Peyer's patch (tissue), 4 donors: ENCODE measurements around the gene KCNJ13. TPM values are rescaled to one million over a fixed set of nuclear protein-coding genes. Genes with fewer than 3 reads are reported as not detected.

Experiments
- DNase-seq, 3 donors: peaks; one replicate each; pipeline ENCODE4 v3.0.0-alpha.2; 2017 to 2019
- H3K27ac ChIP-seq, 4 donors: fragments of 200-600 bp; sonication (generic); one replicate each; pipeline ENCODE4 v1.5.1; 2016 to 2019
- H3K27me3 ChIP-seq, 2 donors: fragments of 200-600 bp; sonication (generic); one replicate each; pipeline ENCODE4 v1.5.1; 2019
- H3K36me3 ChIP-seq, 3 donors: fragments of 200-600 bp; sonication (generic); one replicate each; pipeline ENCODE4 v1.5.1; 2016 to 2019
- H3K4me1 ChIP-seq, 4 donors: fragments of 200-600 bp; sonication (generic); one replicate each; pipeline ENCODE4 v1.5.1; 2016 to 2019
- H3K4me3 ChIP-seq, 4 donors: fragments of 200-600 bp; sonication (generic); 1 replicate in 3 of 4; 2 replicates in 1 of 4; pipeline ENCODE4 v1.5.1; 2016 to 2019; ENCODE audit warnings: mild to moderate bottlenecking in 1 of 4
- H3K9me3 ChIP-seq, 4 donors: fragments of 200-600 bp; sonication (generic); one replicate each; pipeline ENCODE4 v1.5.1; 2016 to 2019; ENCODE audit warnings: mild to moderate bottlenecking in 1 of 4
- CTCF ChIP-seq, 6 experiments: fragments of 450-650 bp in 4 of 6; fragments of 200-600 bp in 2 of 6; sonication (generic) in 1 of 6; IDR thresholded peaks; one replicate each; pipeline ENCODE4 v1.5.1; 2017 to 2019; ENCODE audit warnings: antibody characterized with exemption in 6 of 6, mild to moderate bottlenecking in 3 of 6, moderate library complexity in 1 of 6
- POLR2A ChIP-seq, 2 donors: fragments of 450-650 bp; IDR thresholded peaks; one replicate each; pipeline ENCODE4 v1.5.1; 2017; ENCODE audit warnings: antibody characterized with exemption in 2 of 2, mild to moderate bottlenecking in 2 of 2, moderate library complexity in 2 of 2
- total RNA-seq, 4 donors: library from RNA; depleted of rRNA; stranded (reverse); fragments of >200 nt; gene quantifications; one replicate each; pipeline ENCODE4 v1.1.0, GENCODE V29; 2016

The KCNJ13 gene
- total RNA-seq, 4 donors from 2014 or later = 21.5 to 390 (median 155) TPM

- TF ChIP-seq POLR2A (IDR thresholded peaks at IDR 0.05) (no peak), CTCF (IDR thresholded peaks at IDR 0.05) (no peak)
- Histone ChIP-seq H3K36me3 (peaks cover 0 to 57% (median 0%) of the 10 kb centered on the region in 3 donors), H3K4me1 (no peaks in the 10 kb centered on the region), H3K9me3 (no peaks in the 10 kb centered on the region), H3K27me3 (no peaks in the 10 kb centered on the region), H3K27ac (no peak overlapping the region), H3K4me3 (no peak overlapping the region)
- DNase-seq = no peak
Observed at GRCh38 chr2:232750135-232750671, 26.2 kb downstream of the KCNJ13 start.

GRCh38 chr2:232749331-232749730 is 27.0 kb downstream of the KCNJ13 start:
- Histone ChIP-seq H3K27me3 (no peaks in the 10 kb centered on the region), H3K4me3 (no peak overlapping the region), H3K9me3 (no peaks in the 10 kb centered on the region), H3K4me1 (no peaks in the 10 kb centered on the region), H3K36me3 (peaks cover 0 to 55% (median 0%) of the 10 kb centered on the region in 3 donors), H3K27ac (no peak overlapping the region)
- no peak for DNase-seq
- TF ChIP-seq POLR2A (IDR thresholded peaks at IDR 0.05) (no peak), CTCF (IDR thresholded peaks at IDR 0.05) (no peak)

- no peaks in the 10 kb centered on the region for H3K9me3 ChIP-seq
- no peaks in the 10 kb centered on the region for H3K27me3 ChIP-seq
- no peak for TF ChIP-seq CTCF (IDR thresholded peaks at IDR 0.05)
- no peak for TF ChIP-seq POLR2A (IDR thresholded peaks at IDR 0.05)
- no peak overlapping the region for H3K27ac ChIP-seq
- no peak overlapping the region for H3K4me3 ChIP-seq
- H3K4me1 ChIP-seq = no peaks in the 10 kb centered on the region
- peaks cover 0 to 55% (median 0%) of the 10 kb centered on the region in 3 donors for H3K36me3 ChIP-seq
- DNase-seq = no peak
Observed at GRCh38 chr2:232748038-232748437, 28.3 kb downstream of the KCNJ13 start.

- Histone ChIP-seq H3K36me3 (peaks cover 0 to 30% (median 0%) of the 10 kb centered on the region in 3 donors), H3K27me3 (no peaks in the 10 kb centered on the region), H3K27ac (no peak overlapping the region), H3K4me3 (no peak overlapping the region), H3K9me3 (no peaks in the 10 kb centered on the region), H3K4me1 (no peaks in the 10 kb centered on the region)
- no peak for TF ChIP-seq POLR2A (IDR thresholded peaks at IDR 0.05)
- TF ChIP-seq CTCF (IDR thresholded peaks at IDR 0.05) = no peak
- no peak for DNase-seq
Observed at GRCh38 chr2:232744963-232745362, 31.4 kb downstream of the KCNJ13 start.

- Histone ChIP-seq H3K27ac (no peak overlapping the region), H3K9me3 (no peaks in the 10 kb centered on the region), H3K27me3 (no peaks in the 10 kb centered on the region), H3K4me1 (no peaks in the 10 kb centered on the region), H3K36me3 (no peaks in the 10 kb centered on the region), H3K4me3 (no peak overlapping the region)
- DNase-seq = no peak
- TF ChIP-seq CTCF (IDR thresholded peaks at IDR 0.05) (no peak), POLR2A (IDR thresholded peaks at IDR 0.05) (no peak)
Observed at GRCh38 chr2:232741972-232742371, 34.4 kb downstream of the KCNJ13 start.

- DNase-seq = no peak
- Histone ChIP-seq H3K4me1 (no peaks in the 10 kb centered on the region), H3K9me3 (no peaks in the 10 kb centered on the region), H3K4me3 (no peak overlapping the region), H3K36me3 (peaks cover 0 to 4% (median 0%) of the 10 kb centered on the region in 3 donors), H3K27me3 (no peaks in the 10 kb centered on the region), H3K27ac (no peak overlapping the region)
- TF ChIP-seq POLR2A (IDR thresholded peaks at IDR 0.05) (no peak), CTCF (IDR thresholded peaks at IDR 0.05) (no peak)
Observed at GRCh38 chr2:232741294-232741693, 35.1 kb downstream of the KCNJ13 start.
